SHP77 (cell line): ENCODE data around the gene IQSEC1.

Experiments
- DNase-seq, 2 experiments: peaks; one replicate each; lab custom pipeline; 2025; lab: John Stamatoyannopoulos, UW

IQSEC1 gene

DNA sequence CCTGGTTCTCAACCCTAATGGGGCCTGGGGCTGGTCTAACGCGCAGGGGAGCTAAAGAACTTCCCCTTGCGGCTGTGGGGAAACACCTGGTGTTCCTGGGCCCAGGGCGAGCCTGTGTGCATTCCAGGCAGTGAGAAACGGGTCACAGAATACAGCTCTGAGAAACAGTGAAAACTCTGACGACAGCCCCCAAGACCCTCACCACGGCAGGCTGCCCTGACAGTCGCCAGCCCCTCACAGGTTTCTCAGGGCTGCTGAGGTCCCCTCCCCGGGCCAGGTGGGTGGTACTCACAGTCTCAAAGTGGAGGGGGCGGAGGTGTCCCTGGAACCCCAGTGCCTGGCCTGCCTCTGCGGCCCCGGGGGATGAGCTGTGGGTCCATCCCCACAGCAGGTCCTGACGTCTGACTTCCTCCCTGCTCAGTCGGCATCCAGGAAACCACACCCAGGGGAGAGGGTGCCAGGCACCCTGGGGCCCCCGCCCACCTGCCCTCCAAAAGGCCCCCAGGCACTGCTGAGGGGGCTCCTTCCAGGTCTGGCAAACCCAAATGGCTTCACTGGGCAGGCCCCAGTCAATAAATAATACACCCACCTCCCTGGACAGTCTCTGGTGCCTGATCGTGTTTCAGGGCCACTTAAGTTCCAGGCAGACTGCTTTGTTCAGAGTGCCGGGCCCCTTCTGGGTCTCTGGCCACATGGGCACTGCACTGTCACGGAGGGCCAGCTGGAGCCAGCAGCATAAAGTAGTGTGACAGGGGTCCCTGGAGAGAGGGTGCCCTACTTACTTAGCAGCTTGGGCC is 57.7 kb downstream of the IQSEC1 start:
- peak; percentile 5 to 20 for DNase-seq

- DNase-seq: no peak
Measured at GRCh38 chr3:13014755-13015285, 58.4 kb downstream of the IQSEC1 start.

DNA sequence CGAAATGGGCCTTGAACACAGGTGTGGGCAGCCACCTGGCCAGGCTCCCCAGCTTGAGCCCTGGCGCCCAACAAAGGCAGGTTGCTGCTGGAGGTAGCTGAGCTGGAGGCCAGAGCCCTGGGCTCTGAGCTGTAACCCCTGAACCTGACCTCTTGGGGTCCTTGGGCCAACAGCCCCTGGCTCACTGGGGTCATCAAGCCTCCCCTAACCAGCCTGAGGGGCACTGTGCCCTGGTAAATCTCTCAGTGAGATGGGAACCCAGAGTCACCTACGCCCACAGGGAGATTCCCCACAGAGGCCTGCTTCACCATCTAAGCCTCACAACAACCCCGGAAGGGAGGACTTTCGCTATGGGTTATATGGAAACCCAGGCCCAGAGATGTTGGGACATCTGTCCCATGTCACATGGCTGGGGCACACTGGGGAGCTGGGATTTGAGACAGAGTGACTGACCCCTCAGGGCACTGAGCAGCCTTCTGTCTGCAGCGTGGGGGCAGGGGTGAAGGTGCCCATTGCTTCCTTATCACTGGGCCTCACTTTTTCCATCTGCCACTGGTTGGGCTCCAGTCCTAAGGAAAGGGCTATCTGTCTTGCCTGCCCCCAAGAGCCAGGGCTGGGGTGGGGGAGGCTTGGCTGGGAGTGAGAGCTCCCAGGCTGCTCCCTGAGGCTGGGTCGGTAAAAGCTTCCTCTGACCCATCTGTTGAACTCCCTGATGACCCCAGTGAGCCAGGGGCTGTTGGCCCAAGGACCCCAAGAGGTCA is 59.1 kb downstream of the IQSEC1 start:
- DNase-seq: no peak

GRCh38 chr3:13013566-13013965 is 59.7 kb downstream of the IQSEC1 start:
- no peak for DNase-seq

DNA sequence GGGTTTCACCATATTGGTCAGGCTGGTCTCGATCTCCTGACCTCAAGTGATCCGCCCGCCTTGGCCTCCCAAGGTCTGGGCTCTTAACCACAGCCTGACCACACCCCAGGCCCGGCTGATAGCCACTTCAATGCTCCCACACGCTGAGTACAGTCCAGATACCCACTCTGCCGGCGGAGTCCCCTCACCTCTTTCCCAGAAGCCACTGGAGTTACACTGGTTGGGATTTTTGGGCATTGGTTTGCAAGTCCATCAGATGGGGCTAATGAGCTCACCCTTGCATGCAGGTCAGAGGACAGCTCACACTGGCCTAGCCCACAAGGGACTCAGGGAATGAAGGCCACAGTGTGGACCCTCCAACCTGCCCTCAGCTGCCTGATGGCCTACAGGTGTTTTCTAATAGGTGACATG is 60.1 kb downstream of the IQSEC1 start:
- no peak for DNase-seq

DNA sequence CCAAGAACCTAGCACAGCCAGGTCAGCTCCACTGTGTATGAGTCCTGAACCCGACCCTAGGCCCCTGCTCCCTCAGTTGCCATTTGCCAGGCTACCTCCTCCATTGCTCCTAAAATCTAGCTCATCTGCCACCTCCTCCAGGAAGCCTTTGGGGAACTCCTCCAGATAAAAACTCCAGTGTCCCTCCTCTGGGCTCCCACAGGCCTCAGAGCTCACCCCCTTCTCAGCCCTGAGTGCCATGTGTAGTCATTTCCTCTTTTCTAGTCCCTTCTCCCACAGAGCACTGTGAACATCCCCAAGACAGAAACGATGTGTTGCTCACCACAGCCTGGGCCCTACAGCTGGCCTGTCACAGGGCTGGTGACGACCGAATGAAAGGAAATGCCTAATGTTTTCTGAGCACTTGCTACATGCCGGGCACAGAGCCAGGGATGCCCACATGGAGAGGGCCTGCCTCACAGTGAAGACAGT is 61.0 kb downstream of the IQSEC1 start:
- DNase-seq: peak; percentile 67 to 69

- no peak for DNase-seq
Measured at GRCh38 chr3:13011573-13012220, 61.5 kb downstream of the IQSEC1 start.

DNA sequence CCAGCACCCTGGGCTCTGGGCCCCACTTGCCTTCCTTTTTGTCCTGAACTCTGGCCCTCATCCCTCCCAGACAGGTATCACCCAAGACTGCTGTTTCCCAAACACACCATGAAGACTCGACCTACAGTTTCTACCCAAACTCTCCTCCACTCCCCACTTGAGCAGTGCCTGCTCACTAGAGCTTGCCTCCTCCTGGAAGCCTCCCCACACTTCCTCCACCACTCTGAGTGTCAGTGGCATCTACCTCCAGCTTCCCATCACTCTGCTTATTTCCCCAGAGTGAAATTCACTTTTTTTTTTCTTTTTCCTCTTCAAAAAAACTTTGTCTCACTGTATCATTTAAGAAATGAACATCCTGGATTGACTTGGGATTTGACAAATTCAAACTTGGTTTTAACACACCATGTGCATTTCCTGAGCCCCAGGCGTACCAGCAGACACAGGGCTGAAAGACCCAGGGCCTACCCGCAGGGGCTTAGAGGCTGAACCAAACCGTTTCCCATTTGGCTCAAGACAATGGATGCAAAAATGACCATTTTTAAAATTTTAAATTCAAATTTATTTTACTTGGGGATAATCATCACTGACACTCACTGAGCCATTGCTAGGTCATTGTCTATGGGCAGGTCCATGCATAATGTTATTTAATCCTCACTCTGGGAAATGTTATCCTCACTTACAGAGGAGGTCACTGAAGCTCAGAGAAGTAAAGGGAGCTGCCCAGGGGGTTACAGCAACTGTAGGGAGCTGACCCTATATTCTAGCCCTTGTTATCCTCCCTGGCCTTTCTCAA is 62.3 kb downstream of the IQSEC1 start:
- DNase-seq: no peak

DNA sequence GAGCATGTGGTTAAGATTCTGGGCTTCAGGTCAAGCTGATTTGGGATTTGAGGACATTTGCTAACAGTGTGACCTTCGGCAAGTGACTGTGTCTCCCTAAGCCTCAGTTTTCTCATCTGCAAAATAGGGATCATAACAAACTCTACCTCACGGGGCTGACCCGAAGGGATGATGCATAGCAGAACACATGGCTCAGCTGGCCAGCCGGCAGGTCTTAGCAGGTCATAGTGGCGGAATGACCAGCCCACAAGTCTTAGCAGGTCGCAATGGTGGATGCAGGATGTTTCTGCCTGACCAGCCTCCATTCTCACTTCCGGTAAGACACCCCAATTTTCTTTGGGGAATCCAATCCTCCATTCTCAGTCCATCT is 63.3 kb downstream of the IQSEC1 start:
- DNase-seq: no peak

- DNase-seq: no peak
Measured at GRCh38 chr3:13009132-13009945, 63.9 kb downstream of the IQSEC1 start.

- DNase-seq: no peak
Measured at GRCh38 chr3:13008155-13008995, 64.9 kb downstream of the IQSEC1 start.

- peak in 1 of 2 experiments; percentile 6 for DNase-seq
Measured at GRCh38 chr3:13007251-13007941, 65.8 kb downstream of the IQSEC1 start.

- no peak for DNase-seq
Measured at GRCh38 chr3:13006216-13006990, 66.8 kb downstream of the IQSEC1 start.

- no peak for DNase-seq
Measured at GRCh38 chr3:13005301-13005700, 67.9 kb downstream of the IQSEC1 start.

DNA sequence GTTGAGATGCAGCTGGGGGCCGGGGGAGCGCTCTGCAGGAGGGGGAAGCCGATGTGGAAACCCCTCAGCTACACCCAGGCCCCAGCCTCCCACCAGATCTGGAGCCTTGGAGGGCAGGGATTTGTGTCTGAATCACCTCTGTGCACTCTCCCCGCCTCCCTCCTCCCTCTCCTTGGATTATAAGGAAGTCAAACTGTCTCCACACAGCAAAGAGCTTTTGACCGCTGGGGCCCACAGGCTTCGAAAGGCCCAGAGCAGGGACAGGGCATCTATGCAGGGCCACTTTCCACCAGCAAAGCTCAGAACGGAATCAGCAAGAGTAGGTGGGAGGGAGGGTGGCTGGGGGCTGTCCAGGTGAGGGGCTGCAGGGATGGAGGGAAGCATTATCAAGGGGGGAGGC is 68.9 kb downstream of the IQSEC1 start:
- no peak for DNase-seq

- DNase-seq: no peak
Measured at GRCh38 chr3:13003608-13004007, 69.6 kb downstream of the IQSEC1 start.

- DNase-seq: no peak
Measured at GRCh38 chr3:13002398-13003124, 70.7 kb downstream of the IQSEC1 start.
